GM19035 (cell line): ENCODE data around the gene CDKL5.

Source experiments
- ATAC-seq: cut with Tn5 transposase; IDR thresholded peaks from one replicate; pipeline ENCODE4 v1.9.1; 2021; ENCODE audit not compliant: unreplicated experiment

The CDKL5 gene

DNA sequence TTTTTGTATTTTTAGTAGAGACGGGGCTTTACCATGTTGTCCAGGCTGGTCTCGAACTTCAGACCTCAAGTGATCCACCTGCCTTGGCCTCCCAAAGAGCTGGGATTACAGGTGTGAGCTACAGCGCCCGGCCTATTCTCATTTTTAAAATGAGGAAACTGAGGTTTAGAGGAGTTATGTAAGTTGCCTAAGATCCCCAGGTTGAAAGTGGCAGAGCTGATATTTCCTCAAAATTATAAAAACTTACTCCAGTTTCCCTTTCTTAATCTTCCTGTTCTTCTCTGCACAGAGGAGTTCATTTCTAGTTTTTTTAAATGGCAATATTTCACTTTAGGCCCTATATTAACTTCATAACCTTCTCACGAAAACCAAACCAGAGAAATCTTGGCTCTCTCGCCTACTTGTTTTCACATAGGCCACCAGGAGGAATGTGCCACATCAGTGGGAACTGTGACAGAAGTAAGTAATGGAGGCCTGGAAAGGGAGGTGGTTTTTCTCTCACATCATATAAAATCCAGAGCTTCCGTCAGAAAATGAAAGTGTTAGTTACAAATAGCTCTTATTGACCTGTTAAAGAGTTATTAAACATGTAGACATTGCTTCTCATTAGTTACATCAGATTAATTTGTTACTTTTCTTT, 262.6 kb downstream of the CDKL5 start:
- no peak for ATAC-seq

DNA sequence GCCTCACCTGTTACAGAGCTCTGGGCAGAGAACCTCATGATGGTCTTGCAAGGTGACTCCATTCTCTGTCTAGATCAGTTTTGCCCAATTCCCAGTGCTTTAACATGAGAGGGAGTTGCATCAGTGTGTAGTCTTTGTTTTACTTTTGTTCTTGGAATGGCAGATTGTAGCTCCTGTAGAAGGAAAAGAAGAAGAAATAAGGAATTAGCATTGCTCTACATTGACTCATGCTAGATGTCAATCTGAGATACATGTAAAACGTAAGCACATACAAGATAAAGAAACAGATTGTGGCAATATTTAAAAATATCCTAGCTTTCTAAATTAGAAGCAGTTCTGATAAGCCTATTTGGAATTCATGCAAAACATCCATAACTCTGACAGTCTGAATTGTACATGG, 266.0 kb downstream of the CDKL5 start:
- no peak for ATAC-seq

DNA sequence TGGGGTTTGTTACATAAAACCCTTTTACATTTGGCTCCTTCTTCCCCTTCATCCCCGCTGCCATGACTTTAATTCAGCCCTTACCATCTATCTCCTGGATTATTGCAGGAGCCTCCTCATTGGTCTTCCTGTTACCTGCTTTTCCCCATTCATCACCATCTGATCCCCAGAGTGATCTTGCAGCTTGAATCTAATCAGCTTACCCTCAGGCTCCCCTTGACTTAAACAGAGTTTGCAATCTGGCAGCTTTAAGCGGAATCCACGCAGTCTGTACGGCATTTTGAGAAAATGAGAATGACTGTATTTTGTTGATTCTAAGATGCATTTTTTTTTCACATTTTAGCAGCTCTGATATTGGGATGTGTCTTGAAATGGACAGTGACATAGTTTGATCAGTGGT, 267.1 kb downstream of the CDKL5 start:
- ATAC-seq = no peak

- ATAC-seq = no peak
Measured at GRCh38 chrX:18696653-18697052, 271.2 kb downstream of the CDKL5 start.

- no peak for ATAC-seq
Measured at GRCh38 chrX:18698737-18699650, 273.6 kb downstream of the CDKL5 start.

GRCh38 chrX:18701621-18702361, 276.4 kb downstream of the CDKL5 start:
- no peak for ATAC-seq

DNA sequence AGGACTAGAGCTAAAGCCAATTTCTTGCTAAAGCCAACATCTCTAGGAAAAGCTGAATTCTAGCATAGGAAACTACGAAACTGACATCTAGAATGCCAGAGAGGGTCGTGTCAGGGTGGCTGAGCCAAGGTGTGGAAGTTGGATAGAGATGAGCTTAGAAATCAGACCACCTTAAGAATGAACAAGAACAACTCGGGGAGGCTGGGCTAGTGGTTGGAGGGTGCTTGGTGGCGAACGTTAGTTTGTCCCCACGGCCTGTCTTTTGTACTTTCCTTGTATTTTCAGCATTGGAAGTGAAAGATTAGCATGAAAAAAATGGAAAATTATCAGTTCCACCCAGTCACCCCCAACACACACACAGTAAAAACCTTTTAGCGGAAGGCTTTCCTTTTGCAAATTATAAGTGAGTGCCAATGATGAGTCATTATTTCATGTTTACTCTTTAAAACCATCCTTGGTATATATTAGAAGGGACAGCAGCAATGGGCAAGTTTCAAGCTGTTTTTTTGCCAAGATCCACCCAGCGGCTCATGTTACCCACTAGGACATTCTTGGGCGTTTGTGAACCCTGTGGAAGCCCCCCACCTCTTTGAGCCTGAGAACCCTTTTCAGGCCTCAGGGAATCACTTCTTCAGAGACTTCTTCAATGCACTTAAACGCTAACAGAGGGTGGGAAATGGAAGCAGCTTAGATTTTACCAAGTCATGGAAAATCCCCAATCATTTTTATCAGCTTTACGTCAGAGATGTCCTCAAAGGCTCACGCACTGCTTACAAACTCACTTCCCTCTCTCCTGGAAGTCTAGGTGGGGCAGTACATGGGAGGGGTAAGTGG, 277.2 kb downstream of the CDKL5 start:
- ATAC-seq = no peak
